ENCODE data around the gene PPP3CA. TPM values are rescaled to one million over a fixed set of nuclear protein-coding genes. Genes with fewer than 3 reads are reported as not detected.

PPP3CA gene
- total RNA-seq, 1 experiment from 2014 or later, result 33.8 TPM

DNA sequence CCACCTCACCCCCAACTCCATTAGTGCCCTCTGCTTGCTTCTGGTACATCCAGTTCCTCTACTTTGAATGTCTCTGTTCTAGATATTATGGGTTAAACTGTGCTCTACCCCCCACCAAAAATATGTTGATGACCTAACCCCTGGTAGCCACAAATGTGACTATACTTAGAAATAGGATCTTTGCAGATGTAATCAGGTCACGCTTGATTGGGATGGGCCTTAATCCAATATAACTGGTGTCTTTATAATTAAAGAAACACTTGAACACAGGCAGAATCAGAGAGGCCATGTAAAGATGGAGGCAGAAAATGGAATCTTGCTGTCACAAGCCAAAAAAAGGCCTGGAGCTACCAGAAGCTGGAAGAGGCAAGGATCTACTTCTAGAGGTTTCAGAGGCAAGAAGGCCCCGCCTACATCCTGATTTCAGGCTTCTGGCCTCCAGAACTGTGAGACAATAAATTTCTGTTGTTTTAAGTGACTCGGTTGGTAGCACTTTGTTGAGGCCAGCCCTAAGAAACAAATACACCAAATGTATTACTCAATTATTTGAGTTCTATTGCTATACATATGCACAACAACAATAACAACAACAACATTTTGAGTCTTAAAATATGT lies 220.0 kb downstream of the PPP3CA start:
- no peak overlapping the region for H3K27ac Mint-ChIP-seq (ENCODE audit: unreplicated experiment)
- BruUV-seq (replicated peaks), result no TSS peak
- no peaks in the 10 kb centered on the region for H3K4me1 Mint-ChIP-seq (ENCODE audit: low read depth, unreplicated experiment)
- H3K4me3 Mint-ChIP-seq (ENCODE audit: unreplicated experiment), result no peak overlapping the region
- no peaks in the 10 kb centered on the region for H3K36me3 Mint-ChIP-seq (ENCODE audit: insufficient read depth, unreplicated experiment)
- CTCF ChIA-PET, result no interaction called here
- peaks cover 10% of the 10 kb centered on the region for H3K9me3 Mint-ChIP-seq (ENCODE audit: unreplicated experiment)
- Histone ChIP-seq H3K4me1 (no peaks in the 10 kb centered on the region), H3K27me3 (replicated peaks; ENCODE audit: control insufficient read depth, insufficient read depth, low read length) (no peaks in the 10 kb centered on the region), H3K9me3 (no peaks in the 10 kb centered on the region), H3K4me3 (ENCODE audit: low read depth, low read length) (no peak overlapping the region), H3K36me3 (ENCODE audit: control insufficient read depth, insufficient read depth, low read length) (no peaks in the 10 kb centered on the region)
- TF ChIP-seq, protein P1, sequence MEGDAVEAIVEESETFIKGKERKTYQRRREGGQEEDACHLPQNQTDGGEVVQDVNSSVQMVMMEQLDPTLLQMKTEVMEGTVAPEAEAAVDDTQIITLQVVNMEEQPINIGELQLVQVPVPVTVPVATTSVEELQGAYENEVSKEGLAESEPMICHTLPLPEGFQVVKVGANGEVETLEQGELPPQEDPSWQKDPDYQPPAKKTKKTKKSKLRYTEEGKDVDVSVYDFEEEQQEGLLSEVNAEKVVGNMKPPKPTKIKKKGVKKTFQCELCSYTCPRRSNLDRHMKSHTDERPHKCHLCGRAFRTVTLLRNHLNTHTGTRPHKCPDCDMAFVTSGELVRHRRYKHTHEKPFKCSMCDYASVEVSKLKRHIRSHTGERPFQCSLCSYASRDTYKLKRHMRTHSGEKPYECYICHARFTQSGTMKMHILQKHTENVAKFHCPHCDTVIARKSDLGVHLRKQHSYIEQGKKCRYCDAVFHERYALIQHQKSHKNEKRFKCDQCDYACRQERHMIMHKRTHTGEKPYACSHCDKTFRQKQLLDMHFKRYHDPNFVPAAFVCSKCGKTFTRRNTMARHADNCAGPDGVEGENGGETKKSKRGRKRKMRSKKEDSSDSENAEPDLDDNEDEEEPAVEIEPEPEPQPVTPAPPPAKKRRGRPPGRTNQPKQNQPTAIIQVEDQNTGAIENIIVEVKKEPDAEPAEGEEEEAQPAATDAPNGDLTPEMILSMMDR (IDR thresholded peaks at IDR 0.05; ENCODE audit: insufficient read depth in 1 of 2, low read depth in 1 of 2, low read length in 1 of 2, severe bottlenecking in 1 of 2, unreplicated experiment in 1 of 2), result no peak
- DNase-seq, result no peak
- POLR2A ChIA-PET, result no interaction called here
- H3K27me3 Mint-ChIP-seq (ENCODE audit: insufficient read depth, unreplicated experiment), result no peaks in the 10 kb centered on the region
- intact Hi-C loops (cut with micrococcal nuclease; ENCODE audit: unreplicated experiment), result no loop called here

DNA sequence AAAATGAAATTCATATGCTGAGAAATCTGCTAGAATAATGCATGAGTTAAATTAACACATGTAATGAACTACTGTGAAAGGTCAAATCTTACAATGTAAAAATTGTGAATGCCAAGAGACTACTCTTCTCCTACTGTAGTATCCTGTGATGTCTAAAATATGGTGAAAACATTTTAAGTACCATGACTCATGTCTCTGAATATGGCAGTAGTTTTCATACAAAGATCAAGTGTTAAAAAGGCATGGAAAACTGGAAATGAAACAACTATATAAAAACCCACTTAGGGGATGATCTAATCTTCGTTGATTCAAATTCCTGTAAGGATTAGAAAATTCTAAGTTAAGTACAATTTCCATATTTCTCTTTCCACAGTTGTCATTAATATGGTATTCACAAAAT lies 221.3 kb downstream of the PPP3CA start:
- CTCF ChIA-PET, result no interaction called here
- no peaks in the 10 kb centered on the region for H3K36me3 Mint-ChIP-seq (ENCODE audit: insufficient read depth, unreplicated experiment)

DNA sequence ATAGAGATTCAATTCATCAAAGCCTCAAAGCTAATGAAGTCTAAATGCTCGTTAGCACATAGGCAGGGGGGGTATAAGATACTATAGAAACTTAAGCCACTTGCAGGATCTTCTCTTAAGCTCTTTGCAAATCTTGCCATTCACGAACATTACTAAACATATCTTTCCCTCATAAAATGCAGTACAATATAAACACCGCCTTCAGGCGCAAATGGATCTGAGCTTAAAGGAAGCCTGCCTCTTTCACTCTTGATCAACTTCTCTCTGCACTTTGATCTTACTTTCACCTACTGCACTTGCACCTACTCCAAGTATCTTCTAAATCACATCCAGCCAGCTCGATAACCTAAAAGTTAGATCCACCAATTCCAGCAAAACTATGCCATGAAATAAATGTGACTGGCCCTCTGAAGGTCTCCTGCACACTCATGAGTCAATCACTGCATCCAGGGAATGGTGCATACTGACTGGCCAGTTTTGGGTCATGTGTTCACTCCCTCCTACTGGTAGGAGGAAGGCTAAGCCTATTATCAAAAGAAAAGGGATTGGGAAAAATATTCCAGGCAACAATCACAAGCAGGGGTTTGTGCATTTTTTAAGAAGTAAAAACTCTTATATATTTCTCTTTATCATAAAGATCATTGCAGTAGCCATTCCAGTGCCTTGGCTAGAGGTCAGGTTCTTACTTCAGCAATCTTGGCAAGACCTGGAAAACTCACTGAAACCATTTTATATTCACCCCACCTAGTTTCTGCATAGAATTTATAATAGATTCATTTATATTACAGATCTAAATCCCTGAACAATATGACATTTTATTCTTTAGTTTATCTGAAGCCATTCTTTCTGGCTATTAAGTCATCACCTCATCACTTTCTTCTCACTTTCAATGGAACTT lies 222.0 kb downstream of the PPP3CA start:
- TF ChIP-seq, protein P1 (IDR thresholded peaks at IDR 0.05; ENCODE audit: insufficient read depth in 1 of 2, low read depth in 1 of 2, low read length in 1 of 2, severe bottlenecking in 1 of 2, unreplicated experiment in 1 of 2), result no peak
- intact Hi-C loops (cut with micrococcal nuclease; ENCODE audit: unreplicated experiment), result no loop called here
- H3K27ac Mint-ChIP-seq (ENCODE audit: unreplicated experiment), result no peak overlapping the region

More for the DNA sequence above, 221.3 kb downstream of the PPP3CA start:
- H3K9me3 ChIP-seq, result no peaks in the 10 kb centered on the region
- no peak overlapping the region for H3K4me3 Mint-ChIP-seq (ENCODE audit: unreplicated experiment)
- no TSS peak for BruUV-seq (replicated peaks)
- DNase-seq, result no peak
- peaks cover 10% of the 10 kb centered on the region for H3K9me3 Mint-ChIP-seq (ENCODE audit: unreplicated experiment)
- no peaks in the 10 kb centered on the region for H3K4me1 ChIP-seq
- no peaks in the 10 kb centered on the region for H3K4me1 Mint-ChIP-seq (ENCODE audit: low read depth, unreplicated experiment)
- H3K27ac Mint-ChIP-seq (ENCODE audit: unreplicated experiment), result no peak overlapping the region
- no peaks in the 10 kb centered on the region for H3K36me3 ChIP-seq (ENCODE audit: control insufficient read depth, insufficient read depth, low read length)
- H3K27me3 ChIP-seq (replicated peaks; ENCODE audit: control insufficient read depth, insufficient read depth, low read length), result no peaks in the 10 kb centered on the region
- intact Hi-C loops (cut with micrococcal nuclease; ENCODE audit: unreplicated experiment), result no loop called here
- POLR2A ChIA-PET, result no interaction called here
- no peak overlapping the region for H3K4me3 ChIP-seq (ENCODE audit: low read depth, low read length)
- TF ChIP-seq, protein P1 (IDR thresholded peaks at IDR 0.05; ENCODE audit: insufficient read depth in 1 of 2, low read depth in 1 of 2, low read length in 1 of 2, severe bottlenecking in 1 of 2, unreplicated experiment in 1 of 2), result no peak
- no peaks in the 10 kb centered on the region for H3K27me3 Mint-ChIP-seq (ENCODE audit: insufficient read depth, unreplicated experiment)

More for the DNA sequence above, 222.0 kb downstream of the PPP3CA start:
- no peaks in the 10 kb centered on the region for H3K36me3 ChIP-seq (ENCODE audit: control insufficient read depth, insufficient read depth, low read length)
- H3K27me3 ChIP-seq (replicated peaks; ENCODE audit: control insufficient read depth, insufficient read depth, low read length), result no peaks in the 10 kb centered on the region
- no peak for DNase-seq
- Mint-ChIP-seq H3K9me3 (ENCODE audit: unreplicated experiment) (peaks cover 9% of the 10 kb centered on the region), H3K27me3 (ENCODE audit: insufficient read depth, unreplicated experiment) (no peaks in the 10 kb centered on the region), H3K4me3 (ENCODE audit: unreplicated experiment) (no peak overlapping the region), H3K4me1 (ENCODE audit: low read depth, unreplicated experiment) (no peaks in the 10 kb centered on the region), H3K36me3 (ENCODE audit: insufficient read depth, unreplicated experiment) (no peaks in the 10 kb centered on the region)
- H3K4me3 ChIP-seq (ENCODE audit: low read depth, low read length), result no peak overlapping the region
- BruUV-seq (replicated peaks), result no TSS peak
- ChIA-PET POLR2A (no interaction called here), CTCF (no interaction called here)
- H3K4me1 ChIP-seq, result no peaks in the 10 kb centered on the region
- no peaks in the 10 kb centered on the region for H3K9me3 ChIP-seq
